A673 (cell line): Measurements from ENCODE around the gene THBS2.

ENCODE experiments used
- EZH2 ChIP-seq: fragments of 200-600 bp; sonication (generic); IDR thresholded peaks from 2 replicates; pipeline ENCODE4 v1.6.1; 2017; ENCODE audit warnings: borderline replicate concordance, low read depth, mild to moderate bottlenecking, mixed read lengths, antibody characterized with exemption, low read length; ENCODE audit not compliant: poor library complexity, severe bottlenecking
- TF ChIP-seq, protein P1 (sequence below): fragments of 300-800, 200-600 bp; sonication (generic); conservative IDR thresholded peaks from 2 replicates; pipeline ENCODE4 v1.5.1; 2017; ENCODE audit warnings: low read depth, mild to moderate bottlenecking, antibody characterized with exemption, low read length, moderate library complexity, mixed read lengths

DNA sequence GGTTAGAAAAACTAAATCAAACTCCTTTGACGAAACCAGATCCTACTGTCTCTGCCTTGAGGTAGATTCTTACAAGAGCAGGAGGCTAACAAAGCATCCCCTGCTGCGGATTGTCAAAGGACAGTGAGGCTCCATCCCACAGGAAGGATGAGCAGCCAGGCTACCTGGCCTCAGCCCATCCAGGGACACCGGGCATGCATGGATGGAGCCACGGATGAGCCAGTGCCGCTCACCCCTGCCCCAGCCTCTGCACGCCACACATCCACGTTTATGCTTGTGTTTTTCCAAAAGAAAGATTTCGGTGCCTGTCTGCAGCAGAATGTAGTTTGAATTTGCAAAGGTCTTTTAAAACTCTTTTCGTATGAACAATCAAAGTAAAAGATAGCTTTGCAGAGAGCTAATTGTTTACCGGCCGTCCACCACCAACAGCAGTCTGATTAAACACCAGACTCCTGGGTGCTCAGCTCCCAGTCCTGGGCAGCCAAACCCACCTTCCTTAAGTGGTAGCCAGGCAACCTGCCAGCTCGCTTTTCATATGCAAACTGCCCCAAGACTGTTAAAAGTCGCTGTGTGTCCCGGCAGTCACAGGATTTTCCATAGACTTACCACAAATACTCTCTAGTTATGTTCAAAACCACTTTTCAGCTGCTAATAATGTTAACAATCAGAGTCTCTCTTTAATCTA is 999 bp downstream of the THBS2 start:
- TF ChIP-seq, protein P1, sequence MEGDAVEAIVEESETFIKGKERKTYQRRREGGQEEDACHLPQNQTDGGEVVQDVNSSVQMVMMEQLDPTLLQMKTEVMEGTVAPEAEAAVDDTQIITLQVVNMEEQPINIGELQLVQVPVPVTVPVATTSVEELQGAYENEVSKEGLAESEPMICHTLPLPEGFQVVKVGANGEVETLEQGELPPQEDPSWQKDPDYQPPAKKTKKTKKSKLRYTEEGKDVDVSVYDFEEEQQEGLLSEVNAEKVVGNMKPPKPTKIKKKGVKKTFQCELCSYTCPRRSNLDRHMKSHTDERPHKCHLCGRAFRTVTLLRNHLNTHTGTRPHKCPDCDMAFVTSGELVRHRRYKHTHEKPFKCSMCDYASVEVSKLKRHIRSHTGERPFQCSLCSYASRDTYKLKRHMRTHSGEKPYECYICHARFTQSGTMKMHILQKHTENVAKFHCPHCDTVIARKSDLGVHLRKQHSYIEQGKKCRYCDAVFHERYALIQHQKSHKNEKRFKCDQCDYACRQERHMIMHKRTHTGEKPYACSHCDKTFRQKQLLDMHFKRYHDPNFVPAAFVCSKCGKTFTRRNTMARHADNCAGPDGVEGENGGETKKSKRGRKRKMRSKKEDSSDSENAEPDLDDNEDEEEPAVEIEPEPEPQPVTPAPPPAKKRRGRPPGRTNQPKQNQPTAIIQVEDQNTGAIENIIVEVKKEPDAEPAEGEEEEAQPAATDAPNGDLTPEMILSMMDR = no peak
- TF ChIP-seq EZH2 = no peak
